Urothelium cell line (cell line): ENCODE results near the gene MRPS2.

Experiments used
- DNase-seq: peaks from one replicate; pipeline ENCODE4 v3.0.0; 2011; ENCODE audit warnings: low spot score, mixed read lengths
- FAIRE-seq: peaks from 2 replicates; lab custom pipeline; 2011; peaks lifted over from hg19 to GRCh38; lab: Jason Lieb, UNC

Gene MRPS2

GRCh38 chr9:135480071-135480939, 20.2 kb upstream of the MRPS2 start:
- DNase-seq: peak; percentile 63
- no peak for FAIRE-seq

- DNase-seq: no peak
Measured at GRCh38 chr9:135480940-135481310, 19.6 kb upstream of the MRPS2 start.

GRCh38 chr9:135482015-135482754, 18.3 kb upstream of the MRPS2 start:
- FAIRE-seq (no peak), DNase-seq (no peak)

More at GRCh38 chr9:135480940-135481310, 19.6 kb upstream of the MRPS2 start:
- FAIRE-seq: no peak

GRCh38 chr9:135484460-135485277, 15.8 kb upstream of the MRPS2 start:
- FAIRE-seq (no peak), DNase-seq (no peak)

- FAIRE-seq (no peak), DNase-seq (no peak)
Measured at GRCh38 chr9:135485385-135485784, 15.1 kb upstream of the MRPS2 start.

- FAIRE-seq (no peak), DNase-seq (no peak)
Measured at GRCh38 chr9:135485832-135486231, 14.7 kb upstream of the MRPS2 start.

GRCh38 chr9:135486267-135487065, 14.0 kb upstream of the MRPS2 start:
- FAIRE-seq (no peak), DNase-seq (no peak)

GRCh38 chr9:135487281-135488012, 13.0 kb upstream of the MRPS2 start:
- DNase-seq: no peak
- FAIRE-seq: no peak

GRCh38 chr9:135488013-135488330, 12.5 kb upstream of the MRPS2 start:
- FAIRE-seq (no peak), DNase-seq (no peak)

GRCh38 chr9:135488527-135488926, 12.0 kb upstream of the MRPS2 start:
- FAIRE-seq (no peak), DNase-seq (no peak)

- DNase-seq: no peak
- no peak for FAIRE-seq
Measured at GRCh38 chr9:135489188-135489906, 11.1 kb upstream of the MRPS2 start.

GRCh38 chr9:135490166-135490870, 10.2 kb upstream of the MRPS2 start:
- FAIRE-seq (no peak), DNase-seq (no peak)

GRCh38 chr9:135490980-135491464, 9.5 kb upstream of the MRPS2 start:
- DNase-seq: no peak
- FAIRE-seq: no peak

GRCh38 chr9:135491764-135492163, 8.7 kb upstream of the MRPS2 start:
- no peak for DNase-seq
- FAIRE-seq: no peak

- DNase-seq: no peak
- FAIRE-seq: no peak
Measured at GRCh38 chr9:135492886-135493669, 7.4 kb upstream of the MRPS2 start.

- DNase-seq: no peak
- no peak for FAIRE-seq
Measured at GRCh38 chr9:135494791-135495559, 5.5 kb upstream of the MRPS2 start.
